Ishikawa (cell line): ENCODE data around the gene IRF2.

Experiments used
- CEBPB ChIP-seq: IDR thresholded peaks from 2 replicates; pipeline ENCODE4 v1.6.1; 2012
- CREB1 ChIP-seq: IDR thresholded peaks from 2 replicates; pipeline ENCODE4 v1.6.1; 2012; ENCODE audit warnings: low read depth
- EGR1 ChIP-seq: IDR thresholded peaks from 2 replicates; pipeline ENCODE4 v1.6.1; 2012
- EP300 ChIP-seq: IDR thresholded peaks from 2 replicates; pipeline ENCODE4 v1.6.1; 2012; ENCODE audit warnings: borderline replicate concordance
- FOXM1 ChIP-seq: IDR thresholded peaks from 2 replicates; pipeline ENCODE4 v1.6.1; 2012; ENCODE audit warnings: low read depth, borderline replicate concordance
- NFIC ChIP-seq: IDR thresholded peaks from 2 replicates; pipeline ENCODE4 v1.6.1; 2012
- RAD21 ChIP-seq: IDR thresholded peaks from 2 replicates; pipeline ENCODE4 v1.6.1; 2012; ENCODE audit warnings: low read depth
- TAF1 ChIP-seq: IDR thresholded peaks from 2 replicates; pipeline ENCODE4 v1.6.1; 2012; ENCODE audit warnings: low read depth, mild to moderate bottlenecking
- TCF12 ChIP-seq: IDR thresholded peaks from 2 replicates; pipeline ENCODE4 v1.6.1; 2012; ENCODE audit warnings: low read depth
- TEAD4 ChIP-seq: IDR thresholded peaks from 2 replicates; pipeline ENCODE4 v1.6.1; 2012
- YY1 ChIP-seq: IDR thresholded peaks from 2 replicates; pipeline ENCODE4 v1.6.1; 2012; ENCODE audit warnings: low read depth
- ZBTB7A ChIP-seq: IDR thresholded peaks from 2 replicates; pipeline ENCODE4 v1.6.1; 2012; ENCODE audit warnings: low read depth
- TF ChIP-seq, protein P1 (sequence below): IDR thresholded peaks from 2 replicates; pipeline ENCODE4 v1.6.1; 2012
- TF ChIP-seq, protein P2 (sequence below): IDR thresholded peaks from 2 replicates; pipeline ENCODE4 v1.6.1; 2012
- TF ChIP-seq, protein P3 (sequence below): IDR thresholded peaks from 2 replicates; pipeline ENCODE4 v1.6.1; 2012; ENCODE audit warnings: low read depth, mild to moderate bottlenecking

Gene IRF2

DNA sequence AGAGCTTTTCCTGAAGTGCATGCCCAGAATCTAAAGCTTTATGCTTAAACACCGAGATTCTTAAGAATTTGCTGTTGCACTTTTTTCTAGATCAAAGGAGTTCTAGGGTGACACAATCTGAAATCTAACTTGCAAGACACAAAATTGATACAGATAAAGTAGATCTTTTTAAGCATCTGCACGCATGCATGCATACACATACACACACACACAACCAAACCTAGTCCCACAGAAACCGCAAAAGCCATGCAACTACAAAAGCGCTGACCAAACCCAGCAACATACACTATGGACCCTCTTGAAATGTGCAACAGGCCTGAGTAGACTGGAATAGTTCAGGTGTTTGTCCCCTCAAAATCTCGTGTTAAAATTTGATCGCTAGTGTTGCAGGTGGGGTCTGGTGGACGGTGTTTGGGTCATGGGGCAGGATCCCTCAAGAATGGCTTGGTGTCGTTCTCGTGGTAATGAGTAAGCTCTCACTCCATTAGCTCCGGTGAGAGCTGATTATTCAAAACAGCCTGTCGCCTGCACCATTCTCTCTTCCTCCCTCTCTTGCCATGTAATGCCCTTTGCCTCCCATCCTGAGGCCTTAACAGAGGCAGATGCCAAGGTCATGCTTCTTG lies 52.7 kb downstream of the IRF2 start:
- TF ChIP-seq FOXM1, result no peak
- no peak for TF ChIP-seq EP300
- TF ChIP-seq, protein P1, sequence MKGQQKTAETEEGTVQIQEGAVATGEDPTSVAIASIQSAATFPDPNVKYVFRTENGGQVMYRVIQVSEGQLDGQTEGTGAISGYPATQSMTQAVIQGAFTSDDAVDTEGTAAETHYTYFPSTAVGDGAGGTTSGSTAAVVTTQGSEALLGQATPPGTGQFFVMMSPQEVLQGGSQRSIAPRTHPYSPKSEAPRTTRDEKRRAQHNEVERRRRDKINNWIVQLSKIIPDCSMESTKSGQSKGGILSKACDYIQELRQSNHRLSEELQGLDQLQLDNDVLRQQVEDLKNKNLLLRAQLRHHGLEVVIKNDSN, result no peak
- no peak for TF ChIP-seq TEAD4
- no peak for TF ChIP-seq CREB1
- no peak for TF ChIP-seq YY1
- TF ChIP-seq CEBPB, result no peak
- no peak for TF ChIP-seq TCF12
- no peak for TF ChIP-seq ZBTB7A
- no peak for TF ChIP-seq RAD21
- TF ChIP-seq, protein P2, sequence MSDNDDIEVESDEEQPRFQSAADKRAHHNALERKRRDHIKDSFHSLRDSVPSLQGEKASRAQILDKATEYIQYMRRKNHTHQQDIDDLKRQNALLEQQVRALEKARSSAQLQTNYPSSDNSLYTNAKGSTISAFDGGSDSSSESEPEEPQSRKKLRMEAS, result no peak
- no peak for TF ChIP-seq TAF1
- TF ChIP-seq, protein P3, sequence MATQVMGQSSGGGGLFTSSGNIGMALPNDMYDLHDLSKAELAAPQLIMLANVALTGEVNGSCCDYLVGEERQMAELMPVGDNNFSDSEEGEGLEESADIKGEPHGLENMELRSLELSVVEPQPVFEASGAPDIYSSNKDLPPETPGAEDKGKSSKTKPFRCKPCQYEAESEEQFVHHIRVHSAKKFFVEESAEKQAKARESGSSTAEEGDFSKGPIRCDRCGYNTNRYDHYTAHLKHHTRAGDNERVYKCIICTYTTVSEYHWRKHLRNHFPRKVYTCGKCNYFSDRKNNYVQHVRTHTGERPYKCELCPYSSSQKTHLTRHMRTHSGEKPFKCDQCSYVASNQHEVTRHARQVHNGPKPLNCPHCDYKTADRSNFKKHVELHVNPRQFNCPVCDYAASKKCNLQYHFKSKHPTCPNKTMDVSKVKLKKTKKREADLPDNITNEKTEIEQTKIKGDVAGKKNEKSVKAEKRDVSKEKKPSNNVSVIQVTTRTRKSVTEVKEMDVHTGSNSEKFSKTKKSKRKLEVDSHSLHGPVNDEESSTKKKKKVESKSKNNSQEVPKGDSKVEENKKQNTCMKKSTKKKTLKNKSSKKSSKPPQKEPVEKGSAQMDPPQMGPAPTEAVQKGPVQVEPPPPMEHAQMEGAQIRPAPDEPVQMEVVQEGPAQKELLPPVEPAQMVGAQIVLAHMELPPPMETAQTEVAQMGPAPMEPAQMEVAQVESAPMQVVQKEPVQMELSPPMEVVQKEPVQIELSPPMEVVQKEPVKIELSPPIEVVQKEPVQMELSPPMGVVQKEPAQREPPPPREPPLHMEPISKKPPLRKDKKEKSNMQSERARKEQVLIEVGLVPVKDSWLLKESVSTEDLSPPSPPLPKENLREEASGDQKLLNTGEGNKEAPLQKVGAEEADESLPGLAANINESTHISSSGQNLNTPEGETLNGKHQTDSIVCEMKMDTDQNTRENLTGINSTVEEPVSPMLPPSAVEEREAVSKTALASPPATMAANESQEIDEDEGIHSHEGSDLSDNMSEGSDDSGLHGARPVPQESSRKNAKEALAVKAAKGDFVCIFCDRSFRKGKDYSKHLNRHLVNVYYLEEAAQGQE, result no peak
- TF ChIP-seq EGR1, result no peak

DNA sequence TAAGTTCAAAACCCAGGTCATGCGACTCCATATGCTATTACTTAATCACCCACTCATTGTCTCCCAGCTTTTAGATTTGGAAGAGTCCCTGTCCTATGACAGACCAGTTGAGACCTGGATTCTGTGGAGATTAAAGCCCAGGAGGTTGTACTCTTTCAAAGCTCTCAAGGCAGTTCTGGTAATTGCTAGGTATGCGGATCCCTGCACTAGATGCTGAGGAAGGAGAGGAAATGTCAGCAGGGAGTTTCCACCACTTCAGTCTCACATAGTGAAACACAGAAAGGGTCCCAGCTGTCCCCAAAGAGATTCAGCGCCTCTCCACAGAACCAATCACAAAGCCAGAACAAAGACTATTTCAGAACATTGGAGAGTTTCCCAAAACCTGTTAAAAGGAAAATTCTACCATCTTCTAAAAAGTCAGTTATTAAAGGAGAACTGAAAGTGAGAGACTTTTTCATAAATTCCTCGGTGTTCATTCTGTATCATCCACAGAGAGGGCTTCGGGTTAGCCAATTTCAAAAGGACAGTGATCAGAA lies 53.4 kb downstream of the IRF2 start:
- no peak for TF ChIP-seq TEAD4
- TF ChIP-seq, protein P1, result no peak
- TF ChIP-seq NFIC, result no peak
- no peak for TF ChIP-seq RAD21
- TF ChIP-seq TCF12, result no peak
- TF ChIP-seq, protein P2, result no peak
- TF ChIP-seq YY1, result no peak
- no peak for TF ChIP-seq ZBTB7A
- no peak for TF ChIP-seq CEBPB
- TF ChIP-seq, protein P3, result no peak
- TF ChIP-seq FOXM1, result no peak
- no peak for TF ChIP-seq EGR1
- TF ChIP-seq TAF1, result no peak
- no peak for TF ChIP-seq EP300
- TF ChIP-seq CREB1, result no peak

DNA sequence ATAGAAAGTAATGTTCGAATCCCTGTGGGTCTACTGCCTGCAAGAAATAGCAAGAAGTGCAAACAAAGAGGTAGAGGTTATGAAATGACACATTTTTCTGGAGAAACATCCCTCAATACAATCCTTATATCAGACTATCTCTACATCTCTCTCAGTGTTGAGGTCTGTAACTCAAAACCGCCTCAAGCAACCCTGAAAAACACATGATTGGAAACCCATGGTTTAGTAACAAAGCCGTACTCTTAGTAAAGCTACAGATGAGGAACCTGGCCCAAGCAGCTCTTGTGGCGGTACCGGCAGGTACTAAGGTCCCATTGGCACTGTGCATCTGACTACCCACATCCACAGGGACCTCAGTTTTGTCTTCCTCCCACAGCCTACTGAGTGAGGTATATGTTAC lies 53.9 kb downstream of the IRF2 start:
- TF ChIP-seq TAF1 (no peak), YY1 (no peak), CEBPB (no peak), ZBTB7A (no peak), TCF12 (no peak), RAD21 (no peak), FOXM1 (no peak)
- TF ChIP-seq, protein P1, result no peak

DNA sequence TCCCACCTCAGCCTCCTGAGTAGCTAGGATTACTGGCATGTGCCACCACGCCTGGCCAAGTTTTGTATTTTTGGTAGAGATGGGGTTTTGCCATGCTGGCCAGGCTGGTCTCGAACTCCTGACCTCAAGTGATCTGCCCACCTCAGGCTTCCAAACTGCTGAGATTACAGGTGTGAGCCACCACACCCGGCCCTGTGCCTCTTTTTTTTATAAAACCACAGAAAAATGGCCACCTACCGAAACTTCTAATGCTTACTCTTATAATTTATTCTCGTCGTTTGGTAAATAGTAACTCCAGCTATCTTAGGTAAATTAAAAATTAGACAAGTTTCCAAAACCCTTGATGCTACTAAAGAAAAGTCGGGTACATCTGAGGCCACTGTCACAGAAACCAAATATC lies 54.4 kb downstream of the IRF2 start:
- TF ChIP-seq TCF12, result no peak
- no peak for TF ChIP-seq ZBTB7A
- TF ChIP-seq, protein P2, result no peak
- TF ChIP-seq NFIC, result no peak
- no peak for TF ChIP-seq FOXM1

DNA sequence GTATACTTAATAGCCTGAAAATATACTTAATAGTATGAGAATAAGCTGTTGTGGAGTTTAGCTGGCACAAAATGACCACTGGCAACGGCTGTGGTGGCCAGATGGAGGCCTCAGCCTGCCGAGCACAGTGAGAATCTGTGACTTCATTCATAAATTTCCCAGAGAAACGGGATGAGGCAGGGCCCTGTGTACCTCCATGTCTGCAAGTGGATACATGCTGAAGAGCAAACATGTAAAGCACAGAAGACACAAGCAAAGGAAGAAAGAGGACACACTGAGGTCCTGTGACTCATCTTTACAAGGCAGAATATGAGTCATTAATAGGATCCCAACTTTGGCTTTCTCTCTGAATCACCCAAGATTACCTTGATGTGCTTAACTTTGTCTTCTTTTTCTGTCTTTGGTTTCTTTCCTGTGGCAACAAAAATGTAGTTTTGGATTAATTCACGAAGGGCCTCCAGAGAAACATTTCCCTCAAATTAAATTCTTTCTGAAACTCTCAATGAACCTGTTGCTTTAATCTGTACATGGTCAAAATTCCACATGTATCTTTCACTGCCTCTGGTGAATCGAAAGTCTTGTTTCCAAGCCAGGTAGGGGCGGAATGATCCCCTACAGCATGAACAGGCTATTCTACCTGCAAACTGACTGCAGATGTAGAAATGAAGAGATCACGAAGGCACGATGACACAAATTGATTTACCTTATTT lies 56.4 kb downstream of the IRF2 start:
- no peak for TF ChIP-seq NFIC
- TF ChIP-seq FOXM1, result no peak
- TF ChIP-seq, protein P2, result no peak
- no peak for TF ChIP-seq CEBPB
- TF ChIP-seq TCF12, result no peak
- TF ChIP-seq CREB1, result no peak
- TF ChIP-seq TAF1, result no peak
- TF ChIP-seq YY1, result no peak
- TF ChIP-seq, protein P1, result no peak
- TF ChIP-seq ZBTB7A, result no peak
- TF ChIP-seq, protein P3, result no peak
